Measurements from ENCODE around the gene TRIM24.

DNA sequence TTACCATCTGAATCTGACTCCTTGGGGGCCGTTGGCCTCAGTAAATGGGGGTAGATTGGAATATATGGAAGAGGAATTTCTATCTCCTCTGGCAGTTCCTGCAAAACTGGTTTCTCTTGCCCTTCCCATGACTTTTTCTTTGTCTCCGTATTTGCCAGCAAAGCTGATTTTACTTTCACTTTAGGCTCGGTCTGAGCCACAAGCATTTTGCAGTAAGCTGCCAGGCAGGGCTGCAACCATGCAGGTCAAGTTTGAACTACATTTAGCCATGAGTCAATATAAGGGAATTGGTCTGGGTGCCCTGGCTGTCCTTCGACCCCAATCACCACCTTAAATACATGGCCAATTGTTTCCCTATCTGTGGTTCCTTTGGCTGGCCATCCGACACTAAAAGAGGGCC, 104.3 kb downstream of the TRIM24 start:
- TF ChIP-seq, protein P1, sequence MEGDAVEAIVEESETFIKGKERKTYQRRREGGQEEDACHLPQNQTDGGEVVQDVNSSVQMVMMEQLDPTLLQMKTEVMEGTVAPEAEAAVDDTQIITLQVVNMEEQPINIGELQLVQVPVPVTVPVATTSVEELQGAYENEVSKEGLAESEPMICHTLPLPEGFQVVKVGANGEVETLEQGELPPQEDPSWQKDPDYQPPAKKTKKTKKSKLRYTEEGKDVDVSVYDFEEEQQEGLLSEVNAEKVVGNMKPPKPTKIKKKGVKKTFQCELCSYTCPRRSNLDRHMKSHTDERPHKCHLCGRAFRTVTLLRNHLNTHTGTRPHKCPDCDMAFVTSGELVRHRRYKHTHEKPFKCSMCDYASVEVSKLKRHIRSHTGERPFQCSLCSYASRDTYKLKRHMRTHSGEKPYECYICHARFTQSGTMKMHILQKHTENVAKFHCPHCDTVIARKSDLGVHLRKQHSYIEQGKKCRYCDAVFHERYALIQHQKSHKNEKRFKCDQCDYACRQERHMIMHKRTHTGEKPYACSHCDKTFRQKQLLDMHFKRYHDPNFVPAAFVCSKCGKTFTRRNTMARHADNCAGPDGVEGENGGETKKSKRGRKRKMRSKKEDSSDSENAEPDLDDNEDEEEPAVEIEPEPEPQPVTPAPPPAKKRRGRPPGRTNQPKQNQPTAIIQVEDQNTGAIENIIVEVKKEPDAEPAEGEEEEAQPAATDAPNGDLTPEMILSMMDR (IDR thresholded peaks at IDR 0.05) = no peak
- no peak for TF ChIP-seq ZFX (IDR thresholded peaks at IDR 0.05; ENCODE audit: borderline replicate concordance)

Measured in 22Rv1 (cell line).